Neural cell (in vitro differentiated cells): ENCODE data around the gene MRPL50.

Source experiments
- CTCF ChIP-seq: fragments of 450-650 bp; IDR thresholded peaks from 2 replicates; pipeline ENCODE4 v1.5.1; 2014; ENCODE audit warnings: antibody characterized with exemption, mild to moderate bottlenecking, moderate library complexity; ENCODE audit not compliant: poor library complexity, severe bottlenecking
- EP300 ChIP-seq: fragments of 450-650 bp; conservative IDR thresholded peaks from 2 replicates; pipeline ENCODE4 v1.6.1; 2014; ENCODE audit warnings: antibody characterized with exemption, mild to moderate bottlenecking, moderate library complexity; ENCODE audit not compliant: poor library complexity, severe bottlenecking
- EZH2 ChIP-seq: fragments of 200-600, 300-800 bp; shearing (Covaris generic), sonication (generic); IDR thresholded peaks from 2 replicates; pipeline ENCODE4 v1.6.1; 2014; ENCODE audit warnings: antibody characterized with exemption, low read length, borderline replicate concordance, mild to moderate bottlenecking; ENCODE audit not compliant: insufficient read depth, poor library complexity, severe bottlenecking
- POLR2AphosphoS5 ChIP-seq: IDR thresholded peaks from 2 replicates; pipeline ENCODE4 v1.6.1; 2012
- RAD21 ChIP-seq: fragments of 450-650 bp; conservative IDR thresholded peaks from 2 replicates; pipeline ENCODE4 v1.6.1; 2014; ENCODE audit warnings: antibody characterized with exemption, mild to moderate bottlenecking, moderate library complexity
- REST ChIP-seq: IDR thresholded peaks from 2 replicates; pipeline ENCODE4 v1.6.1; 2012; ENCODE audit warnings: borderline replicate concordance
- SMC3 ChIP-seq: fragments of 450-650 bp; conservative IDR thresholded peaks from 2 replicates; pipeline ENCODE4 v1.6.1; 2014; ENCODE audit warnings: antibody characterized with exemption, mild to moderate bottlenecking, moderate library complexity; ENCODE audit not compliant: poor library complexity
- TAF1 ChIP-seq: IDR thresholded peaks from 2 replicates; pipeline ENCODE4 v1.6.1; 2012; ENCODE audit warnings: low read depth

DNA sequence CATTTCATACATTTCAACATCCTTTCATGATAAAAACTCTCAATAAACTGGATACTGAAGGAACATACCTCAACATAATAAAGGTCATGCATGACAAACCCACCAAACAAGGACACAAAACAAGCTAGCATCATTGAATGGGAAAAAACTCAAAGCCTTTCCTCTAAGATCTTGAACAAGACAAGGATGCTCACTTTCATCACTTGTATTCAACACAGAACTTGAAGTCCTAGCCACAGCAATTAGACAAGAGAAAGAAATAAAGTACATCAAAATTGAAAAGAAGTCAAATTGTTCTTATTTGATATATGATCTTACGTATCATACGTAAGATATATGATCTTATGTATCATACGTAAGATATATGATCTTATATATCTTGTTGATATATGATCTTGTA is 5.3 kb downstream of the MRPL50 start:
- no peak for TF ChIP-seq CTCF
- no peak for TF ChIP-seq REST
- no peak for TF ChIP-seq EP300
- TF ChIP-seq EZH2 = no peak
- TF ChIP-seq POLR2AphosphoS5 = no peak
- TF ChIP-seq RAD21 = no peak
- no peak for TF ChIP-seq TAF1
- TF ChIP-seq SMC3 = no peak
